Stimulated activated naive CD8-positive, alpha-beta T cell treated with anti-CD3 and anti-CD28 coated beads, Interleukin-15, amount 100 ng/mL, for 72 hours (primary cell): ENCODE data around the gene MAPKAPK3.

Experiments used
- ATAC-seq: fragments of 150-1000 bp; cut with Tn5 transposase; 2 replicates; pipeline ENCODE4 v1.10.0; 2021; ENCODE audit warnings: mild to moderate bottlenecking, moderate library complexity
- DNase-seq, 2 donors: peaks; one replicate each; pipeline ENCODE4 v3.0.0; 2021 to 2022
- H3K27ac Mint-ChIP-seq, 2 donors: one replicate each; pipeline ENCODE4 v1.8.0; 2022; ENCODE audit warnings: mild to moderate bottlenecking in 2 of 2, mixed read lengths in 2 of 2, moderate library complexity in 2 of 2
- H3K27me3 Mint-ChIP-seq: one replicate; pipeline ENCODE4 v1.8.0; 2022; ENCODE audit warnings: mixed read lengths
- H3K4me1 Mint-ChIP-seq: one replicate; pipeline ENCODE4 v1.8.0; 2022; ENCODE audit warnings: mild to moderate bottlenecking, mixed read lengths
- H3K4me3 Mint-ChIP-seq, 2 donors: one replicate each; pipeline ENCODE4 v1.8.0; 2022; ENCODE audit warnings: mild to moderate bottlenecking in 2 of 2, mixed read lengths in 2 of 2, moderate library complexity in 1 of 2
- H3K9me3 Mint-ChIP-seq, 2 donors: one replicate each; pipeline ENCODE4 v1.8.0; 2022; ENCODE audit warnings: mixed read lengths in 2 of 2

Gene MAPKAPK3

GRCh38 chr3:50617096-50617791 lies at the start of gene MAPKAPK3:
Gene MAPKAPK3 (plus strand): TSS chr3:50617151. CDS start chr3:50617566, 415 bp downstream.
- DNase-seq (peak; percentile 44 to 54), ATAC-seq (peak; percentile 5)
- H3K27me3 Mint-ChIP-seq = no peaks in the 10 kb centered on the region
- peak within 1 kb of the TSS; percentile 96 to 97 for H3K27ac Mint-ChIP-seq
- H3K4me1 Mint-ChIP-seq = peaks cover 73% of the 10 kb centered on the region
- no peaks in the 10 kb centered on the region for H3K9me3 Mint-ChIP-seq
- H3K4me3 Mint-ChIP-seq = peak within 1 kb of the TSS; percentile 89 to 99

- Mint-ChIP-seq H3K4me3 (peak within 1 kb of the TSS; percentile 99 to 100), H3K27ac (peak within 1 kb of the TSS; percentile 96 to 98), H3K4me1 (peaks cover 77% of the 10 kb centered on the region), H3K9me3 (no peaks in the 10 kb centered on the region), H3K27me3 (no peaks in the 10 kb centered on the region)
- ATAC-seq (peak; percentile 81), DNase-seq (peak; percentile 95 to 97)
These were observed 49.4 kb upstream of the MAPKAPK3 start, which contains the start of gene C3orf18 for GRCh38 chr3:50567386-50568167. Gene C3orf18 (minus strand): TSS chr3:50567747. CDS start chr3:50565699, 2,048 bp downstream.

- Mint-ChIP-seq H3K4me1 (peaks cover 77% of the 10 kb centered on the region), H3K27ac (peak within 1 kb of the TSS; percentile 77 to 98), H3K9me3 (no peaks in the 10 kb centered on the region), H3K4me3 (peak within 1 kb of the TSS; percentile 99 to 100), H3K27me3 (no peaks in the 10 kb centered on the region)
- DNase-seq (peak; percentile 97 to 98), ATAC-seq (peak; percentile 34)
These were observed 47.8 kb upstream of the MAPKAPK3 start, which contains the start of gene HEMK1 for GRCh38 chr3:50568947-50569749. Gene HEMK1 (plus strand): TSS chr3:50569522. CDS start chr3:50571105, 1,583 bp downstream.

- Mint-ChIP-seq H3K9me3 (no peaks in the 10 kb centered on the region), H3K27ac (peak overlapping the region; percentile 77 to 98), H3K4me3 (peak overlapping the region; percentile 99 to 100), H3K4me1 (peaks cover 78% of the 10 kb centered on the region), H3K27me3 (no peaks in the 10 kb centered on the region)
- no peak for DNase-seq
- no peak for ATAC-seq
These were observed 46.3 kb upstream of the MAPKAPK3 start for GRCh38 chr3:50570508-50571279.

GRCh38 chr3:50571486-50571885 lies 45.5 kb upstream of the MAPKAPK3 start:
- Mint-ChIP-seq H3K9me3 (no peaks in the 10 kb centered on the region), H3K4me1 (peaks cover 78% of the 10 kb centered on the region), H3K27me3 (no peaks in the 10 kb centered on the region), H3K4me3 (peak overlapping the region; percentile 99 to 100), H3K27ac (peak overlapping the region; percentile 3 to 98)
- no peak for ATAC-seq
- DNase-seq = no peak

DNA sequence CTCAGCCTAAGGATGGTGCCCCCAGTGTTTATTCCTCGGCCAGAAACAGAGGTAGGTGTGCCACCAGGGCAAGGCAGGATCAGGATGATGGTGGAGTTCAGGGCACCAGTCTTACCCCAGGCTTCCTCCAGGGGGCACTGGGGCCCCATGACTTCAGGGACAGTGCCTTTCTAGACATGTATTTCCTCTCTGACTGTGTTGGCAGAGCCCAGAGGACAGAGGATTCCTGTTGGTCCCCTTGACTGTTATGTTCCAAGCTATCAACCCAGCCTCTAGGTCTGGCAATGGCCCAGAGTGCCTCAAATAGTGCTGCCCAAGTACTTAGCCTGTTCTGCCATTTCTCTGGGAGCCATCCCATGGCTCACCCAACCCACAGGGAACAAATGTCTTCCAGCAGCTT lies 44.8 kb upstream of the MAPKAPK3 start:
- H3K27me3 Mint-ChIP-seq = no peaks in the 10 kb centered on the region
- H3K9me3 Mint-ChIP-seq = no peaks in the 10 kb centered on the region
- DNase-seq (peak; percentile 85 to 88), ATAC-seq (peak; percentile 24)
- peak overlapping the region; percentile 99 to 100 for H3K4me3 Mint-ChIP-seq
- peaks cover 78% of the 10 kb centered on the region for H3K4me1 Mint-ChIP-seq
- peak overlapping the region; percentile 88 to 98 for H3K27ac Mint-ChIP-seq

GRCh38 chr3:50572801-50573371 lies 44.1 kb upstream of the MAPKAPK3 start:
- Mint-ChIP-seq H3K4me1 (peaks cover 80% of the 10 kb centered on the region), H3K4me3 (peak overlapping the region; percentile 99 to 100), H3K27me3 (no peaks in the 10 kb centered on the region), H3K27ac (peak overlapping the region; percentile 88 to 98), H3K9me3 (no peaks in the 10 kb centered on the region)
- DNase-seq = peak; percentile 74 to 80
- peak; percentile 13 for ATAC-seq

GRCh38 chr3:50573566-50574443 lies 43.1 kb upstream of the MAPKAPK3 start:
- Mint-ChIP-seq H3K4me1 (peaks cover 83% of the 10 kb centered on the region), H3K9me3 (no peaks in the 10 kb centered on the region), H3K27me3 (no peaks in the 10 kb centered on the region), H3K27ac (peak overlapping the region; percentile 94 to 98), H3K4me3 (peak overlapping the region; percentile 99 to 100)
- DNase-seq (peak; percentile 90 to 96), ATAC-seq (peak; percentile 78)

- no peaks in the 10 kb centered on the region for H3K27me3 Mint-ChIP-seq
- ATAC-seq (peak; percentile 49), DNase-seq (peak; percentile 61 to 86)
- H3K27ac Mint-ChIP-seq = peak overlapping the region; percentile 94 to 98
- H3K4me1 Mint-ChIP-seq = peaks cover 89% of the 10 kb centered on the region
- H3K4me3 Mint-ChIP-seq = peak overlapping the region; percentile 99 to 100
- H3K9me3 Mint-ChIP-seq = no peaks in the 10 kb centered on the region
These were observed 42.5 kb upstream of the MAPKAPK3 start for GRCh38 chr3:50574444-50574831.

GRCh38 chr3:50575372-50575771 lies 41.6 kb upstream of the MAPKAPK3 start:
- DNase-seq = no peak
- ATAC-seq = no peak
- Mint-ChIP-seq H3K27me3 (no peaks in the 10 kb centered on the region), H3K9me3 (no peaks in the 10 kb centered on the region), H3K27ac (peak overlapping the region; percentile 94 to 98), H3K4me3 (peak overlapping the region; percentile 99 to 100), H3K4me1 (peaks cover 96% of the 10 kb centered on the region)

- Mint-ChIP-seq H3K4me3 (no peak overlapping the region), H3K27ac (peak overlapping the region; percentile 33 to 76), H3K4me1 (peaks cover 95% of the 10 kb centered on the region), H3K9me3 (no peaks in the 10 kb centered on the region), H3K27me3 (no peaks in the 10 kb centered on the region)
- ATAC-seq (no peak), DNase-seq (no peak)
These were observed 39.6 kb upstream of the MAPKAPK3 start for GRCh38 chr3:50577348-50577747.

DNA sequence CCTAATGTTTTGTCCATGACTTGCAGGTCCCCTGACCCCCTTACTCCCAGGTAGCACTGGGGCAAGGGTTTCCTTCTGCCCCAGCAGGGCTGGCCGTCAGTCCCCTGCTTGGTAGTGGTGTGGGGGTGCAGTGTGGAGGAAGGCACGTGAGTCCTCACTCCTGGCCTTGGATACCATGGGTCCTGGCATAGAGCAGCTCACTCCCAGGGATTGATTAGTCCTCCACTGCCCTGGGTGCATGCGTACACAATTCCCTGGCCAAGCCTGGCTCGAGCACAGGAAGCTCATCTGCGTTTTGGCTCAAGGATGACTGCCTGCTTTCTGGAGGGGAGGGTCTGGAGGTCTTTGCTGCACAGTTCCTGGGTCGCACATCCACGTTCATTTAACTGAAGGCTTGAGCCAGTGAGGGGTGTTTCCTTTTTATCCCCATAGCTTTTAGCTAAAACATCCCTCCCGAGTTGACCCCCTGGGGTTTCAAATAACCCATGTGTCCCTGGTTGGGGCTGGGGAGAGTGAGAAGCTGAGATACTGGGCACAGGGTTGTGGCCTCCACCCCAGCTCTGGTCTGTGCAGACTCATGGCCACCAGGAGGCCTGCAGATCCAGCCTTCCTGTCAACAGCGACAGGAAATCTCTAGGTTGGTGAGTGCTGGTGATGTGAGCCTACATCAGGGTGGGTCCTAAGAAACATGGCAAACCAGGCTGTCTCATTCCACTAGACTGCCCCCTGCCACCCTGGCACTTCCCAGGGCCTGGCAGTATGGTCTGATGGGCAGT lies 36.1 kb upstream of the MAPKAPK3 start:
- H3K4me3 Mint-ChIP-seq = no peak overlapping the region
- ATAC-seq (peak; percentile 31), DNase-seq (no peak)

DNA sequence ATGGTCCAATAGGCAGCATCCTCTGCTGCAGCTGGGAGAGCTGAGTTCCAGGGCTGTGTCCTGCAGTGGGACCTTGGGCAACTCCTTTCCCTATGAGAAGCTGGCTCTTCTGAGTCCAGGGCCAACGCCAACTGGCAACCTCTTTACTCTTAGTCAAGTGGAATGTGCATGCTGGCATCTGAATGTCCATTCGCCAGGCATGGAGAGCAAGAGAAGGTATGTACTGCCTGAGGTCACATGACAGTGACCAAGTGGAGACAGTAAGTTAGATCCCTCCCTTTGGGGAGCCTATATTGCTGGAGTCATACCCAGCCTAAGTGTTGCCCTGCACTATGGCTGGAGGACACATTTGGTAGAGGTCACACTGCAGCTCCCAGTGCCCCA lies 35.5 kb upstream of the MAPKAPK3 start:
- DNase-seq (no peak), ATAC-seq (no peak)
- Mint-ChIP-seq H3K4me3 (no peak overlapping the region), H3K27me3 (no peaks in the 10 kb centered on the region), H3K27ac (no peak overlapping the region), H3K9me3 (no peaks in the 10 kb centered on the region), H3K4me1 (peaks cover 94% of the 10 kb centered on the region)

More for the DNA sequence above, 36.1 kb upstream of the MAPKAPK3 start:
- H3K27me3 Mint-ChIP-seq = no peaks in the 10 kb centered on the region
- H3K27ac Mint-ChIP-seq = peak overlapping the region; percentile 8 to 22
- peaks cover 94% of the 10 kb centered on the region for H3K4me1 Mint-ChIP-seq
- H3K9me3 Mint-ChIP-seq = no peaks in the 10 kb centered on the region
